K562 (cell line): ENCODE results near the gene FKRP.

Experiments used
- FOXK2 ChIP-seq, 2 experiments: fragments of 450-650 bp; IDR thresholded peaks in 1 of 2; conservative IDR thresholded peaks in 1 of 2; 2 replicates each; pipeline ENCODE4 v1.6.1; 2016; ENCODE audit warnings: low read depth in 2 of 2, mild to moderate bottlenecking in 1 of 2
- NFIC ChIP-seq: fragments of 450-650 bp; IDR thresholded peaks from 2 replicates; pipeline ENCODE4 v1.6.1; 2017; ENCODE audit warnings: mild to moderate bottlenecking, inconsistent platforms
- POLR2AphosphoS5 ChIP-seq: IDR thresholded peaks from 2 replicates; pipeline ENCODE4 v1.6.1; 2011; ENCODE audit warnings: mild to moderate bottlenecking, low read depth, low read length, moderate library complexity; ENCODE audit not compliant: control insufficient read depth, insufficient read depth
- ZC3H11A ChIP-seq: IDR thresholded peaks from 2 replicates; pipeline ENCODE4 v1.6.1; 2012; ENCODE audit warnings: low read depth, low read length, improper control_type of control experiment

DNA sequence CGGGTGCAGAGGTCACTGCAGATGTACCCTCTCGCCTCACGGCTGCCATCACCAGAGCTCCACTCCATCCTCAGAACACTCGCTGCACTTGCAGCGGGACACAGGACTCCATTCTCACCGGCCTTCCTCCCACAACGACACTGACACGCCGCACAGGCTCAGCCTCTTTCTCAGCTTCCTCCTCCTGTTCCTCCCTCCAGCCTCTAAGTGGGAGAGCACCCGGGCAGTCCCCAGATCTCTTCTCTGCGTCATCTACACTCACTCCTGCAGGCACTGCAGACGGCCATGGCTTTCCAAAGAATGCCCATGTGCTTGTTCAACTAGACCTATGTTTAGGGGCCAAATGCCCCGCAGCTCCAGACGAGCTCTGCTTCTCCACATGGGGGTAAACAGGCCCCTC is 14.3 kb upstream of the FKRP start:
- no peak for TF ChIP-seq ZC3H11A
- TF ChIP-seq NFIC: no peak
- no peak for TF ChIP-seq FOXK2 (conservative IDR thresholded peaks at IDR 0.05 in 1 of 2, IDR thresholded peaks at IDR 0.05 in 1 of 2; ENCODE audit: low read depth in 2 of 2)
- TF ChIP-seq POLR2AphosphoS5: no peak
